B cell (primary cell): ENCODE results near the gene KSR2. TPM values are rescaled to one million over a fixed set of nuclear protein-coding genes. Genes with fewer than 3 reads are reported as not detected.

ENCODE experiments used
- ATAC-seq: fragments of 200-7000 bp; cut with Tn5 transposase; one replicate; pipeline ENCODE4 v1.10.0; 2021; ENCODE audit warnings: low read depth, mild to moderate bottlenecking, moderate number of reproducible peaks, moderate library complexity
- CTCF ChIA-PET: fragments of 350-600 bp; sonication (Branson Sonifier 250); formaldehyde crosslinking; loops from one replicate; lab custom pipeline; 2021; ENCODE audit warnings: antibody characterized with exemption, inconsistent platforms; lab: Charles Lee
- POLR2A ChIA-PET: fragments of 350-600 bp; sonication (Branson Sonifier 250); formaldehyde crosslinking; loops from one replicate; lab custom pipeline; 2021; ENCODE audit warnings: antibody characterized with exemption; lab: Charles Lee
- DNase-seq: peaks from one replicate; pipeline ENCODE4 v3.0.0; 2013
- H2AFZ ChIP-seq: 2 replicates; pipeline ENCODE4 v1.6.1; 2012; ENCODE audit warnings: mild to moderate bottlenecking, low read depth, low read length; ENCODE audit not compliant: insufficient read depth, poor library complexity, severe bottlenecking
- H3K27ac ChIP-seq, 2 donors: 1 replicate in 1 of 2; 2 replicates in 1 of 2; pipeline ENCODE4 v1.5.1; 2012 to 2013; ENCODE audit warnings: low read length in 2 of 2, mild to moderate bottlenecking in 2 of 2, moderate library complexity in 1 of 2
- H3K27me3 ChIP-seq, 4 experiments: fragments of 200-600 bp in 1 of 4; sonication (generic) in 1 of 4; replicated peaks in 1 of 4; 1 replicate in 2 of 4; 2 replicates in 2 of 4; pipeline versions ENCODE4 v1.6.1 to v1.7.0; 2013 to 2016; ENCODE audit warnings: low read length in 3 of 4, mild to moderate bottlenecking in 2 of 4, mixed read lengths in 1 of 4, moderate library complexity in 1 of 4; ENCODE audit not compliant: insufficient read depth in 4 of 4, control insufficient read depth in 3 of 4; ENCODE audit errors: control extremely low read depth in 1 of 4
- H3K36me3 ChIP-seq, 2 experiments: replicated peaks in 1 of 2; 1 replicate in 1 of 2; 2 replicates in 1 of 2; pipeline versions ENCODE4 v1.6.1 to v1.7.1; 2013; ENCODE audit warnings: low read length in 1 of 2; ENCODE audit not compliant: insufficient read depth in 2 of 2, control insufficient read depth in 1 of 2; ENCODE audit errors: control extremely low read depth in 1 of 2, extremely low read depth in 1 of 2
- H3K4me1 ChIP-seq, 2 donors: fragments of 200-600 bp in 1 of 2; sonication (generic) in 1 of 2; 1 replicate in 1 of 2; 2 replicates in 1 of 2; pipeline versions ENCODE4 v1.5.1 to v1.6.1; 2013 to 2017; ENCODE audit warnings: low read length in 2 of 2; ENCODE audit not compliant: control insufficient read depth in 2 of 2, insufficient read depth in 2 of 2
- H3K4me2 ChIP-seq: replicated peaks from 2 replicates; pipeline ENCODE3; 2012; ENCODE audit warnings: mild to moderate bottlenecking, low read depth, low read length; ENCODE audit not compliant: poor library complexity, severe bottlenecking
- H3K4me3 ChIP-seq, 5 experiments: fragments of 200-600 bp in 1 of 5; sonication (generic) in 1 of 5; 1 replicate in 3 of 5; 2 replicates in 2 of 5; pipeline versions ENCODE4 v1.5.1 to v1.7.0; 2011 to 2016; ENCODE audit warnings: low read length in 4 of 5, mild to moderate bottlenecking in 4 of 5, low read depth in 2 of 5, control low read depth in 1 of 5, moderate library complexity in 1 of 5; ENCODE audit not compliant: insufficient read depth in 1 of 5; ENCODE audit errors: control extremely low read depth in 1 of 5, extremely low read depth in 1 of 5
- H3K79me2 ChIP-seq: fragments of 200-600 bp; sonication (generic); one replicate; pipeline ENCODE4 v1.6.0; 2016; ENCODE audit warnings: low read length; ENCODE audit not compliant: control insufficient read depth, insufficient read depth
- H3K9ac ChIP-seq: fragments of 200-600 bp; sonication (generic); 2 replicates; pipeline ENCODE4 v1.6.1; 2017; ENCODE audit warnings: mild to moderate bottlenecking, low read length, moderate library complexity
- H3K9me3 ChIP-seq, 3 donors: one replicate each; pipeline versions ENCODE4 v1.6.1 to v1.7.1; 2013; ENCODE audit warnings: low read length in 2 of 3; ENCODE audit not compliant: control insufficient read depth in 2 of 3, insufficient read depth in 1 of 3; ENCODE audit errors: control extremely low read depth in 1 of 3
- H4K20me1 ChIP-seq: 2 replicates; pipeline ENCODE4 v1.6.0; 2012; ENCODE audit warnings: mild to moderate bottlenecking, low read length; ENCODE audit not compliant: insufficient read depth, control insufficient read depth, poor library complexity, severe bottlenecking
- H3K27ac Mint-ChIP-seq: one replicate; pipeline ENCODE4 v1.8.0; 2021; ENCODE audit warnings: mixed read lengths
- H3K27me3 Mint-ChIP-seq: one replicate; pipeline ENCODE4 v1.8.0; 2021; ENCODE audit warnings: mixed read lengths
- H3K4me1 Mint-ChIP-seq: one replicate; pipeline ENCODE4 v1.8.0; 2021; ENCODE audit warnings: mixed read lengths
- H3K4me3 Mint-ChIP-seq: one replicate; pipeline ENCODE4 v1.8.0; 2021; ENCODE audit warnings: mixed read lengths
- H3K9me3 Mint-ChIP-seq: one replicate; pipeline ENCODE4 v1.8.0; 2022; ENCODE audit warnings: mixed read lengths; ENCODE audit not compliant: insufficient read depth
- EZH2 ChIP-seq: IDR thresholded peaks from 2 replicates; pipeline ENCODE4 v1.6.1; 2012; ENCODE audit warnings: borderline replicate concordance, low read depth, mild to moderate bottlenecking, moderate library complexity, low read length; ENCODE audit not compliant: insufficient read depth, poor library complexity, severe bottlenecking
- WGBS: methylation state at CpG from one replicate; pipeline ENCODE4 v1.1.5; 2013; ENCODE audit warnings: missing lambda C conversion rate; ENCODE audit not compliant: insufficient coverage; 5-methylcytosine and 5-hydroxymethylcytosine counted together
- intact Hi-C: fragments of 100-400 bp; cut with micrococcal nuclease; formaldehyde crosslinking; loops from one replicate; pipeline ENCODE4 v1.10.0; 2022
- polyA plus RNA-seq: library from polyadenylated mRNA; depleted of rRNA; stranded (reverse); fragments of >200 nt; gene quantifications from 2 replicates; pipeline ENCODE4 v1.2.3, GENCODE V29; 2012
- total RNA-seq, 2 donors: library from RNA; stranded (reverse); fragments of 120-200 nt in 1 of 2; gene quantifications; 1 replicate in 1 of 2; 2 replicates in 1 of 2; pipeline versions ENCODE4 v1.2.3 to v1.2.4, GENCODE V29; 2013 to 2022
- TF ChIP-seq, protein P1 (sequence below): fragments of 200-600 bp; IDR thresholded peaks from one replicate; pipeline ENCODE4 v1.8.0; 2022; ENCODE audit warnings: antibody characterized with exemption, mild to moderate bottlenecking

Gene KSR2
- total and polyA plus RNA-seq, 2 donors (not counting 1 experiment from before 2014, with no cell fraction given) = not detected

DNA sequence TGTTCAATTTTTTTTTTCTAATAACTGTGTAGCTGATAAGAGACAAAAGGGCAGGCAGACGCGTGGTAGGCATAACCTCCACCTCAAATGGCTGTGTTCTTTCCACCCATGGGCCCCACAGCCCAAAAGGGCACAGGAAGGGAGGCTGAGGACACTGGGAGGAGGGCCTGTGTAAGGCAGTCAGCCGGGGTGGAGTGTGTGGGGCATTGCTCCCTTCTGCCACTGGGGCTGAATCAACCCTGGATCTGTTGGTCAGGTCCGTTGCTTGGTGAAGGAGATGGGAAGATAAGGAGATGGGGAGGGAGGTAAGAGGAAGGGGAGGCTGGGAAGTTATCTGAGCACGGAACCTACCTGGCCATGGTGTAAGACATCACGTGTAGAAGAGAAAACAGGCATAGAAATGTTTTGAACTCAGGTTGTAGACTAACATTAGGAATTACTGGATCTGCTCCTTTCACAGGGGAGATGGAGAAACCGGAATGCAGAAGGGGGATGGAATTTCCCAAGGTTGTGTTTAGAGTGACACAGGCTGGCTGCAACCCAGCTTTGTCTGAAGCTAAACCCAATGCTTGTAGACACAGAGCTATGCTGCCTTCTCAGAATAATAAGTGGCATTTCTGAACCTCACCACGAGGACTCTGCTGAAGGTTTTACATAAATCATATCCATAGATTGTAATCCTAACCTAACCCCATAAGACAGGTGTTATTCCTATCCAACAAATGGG lies 468.9 kb downstream of the KSR2 start:
- no peak overlapping the region for H3K4me2 ChIP-seq
- Mint-ChIP-seq H3K9me3 (no peaks in the 10 kb centered on the region), H3K27me3 (peaks cover 7% of the 10 kb centered on the region), H3K4me1 (no peaks in the 10 kb centered on the region), H3K4me3 (no peak overlapping the region), H3K27ac (no peak overlapping the region)
- H3K79me2 ChIP-seq = no peaks in the 10 kb centered on the region
- H3K9ac ChIP-seq = no peak overlapping the region
- no peak overlapping the region for H3K27ac ChIP-seq
- H3K36me3 ChIP-seq = no peaks in the 10 kb centered on the region
- CTCF ChIA-PET = no interaction called here
- TF ChIP-seq, protein P1, sequence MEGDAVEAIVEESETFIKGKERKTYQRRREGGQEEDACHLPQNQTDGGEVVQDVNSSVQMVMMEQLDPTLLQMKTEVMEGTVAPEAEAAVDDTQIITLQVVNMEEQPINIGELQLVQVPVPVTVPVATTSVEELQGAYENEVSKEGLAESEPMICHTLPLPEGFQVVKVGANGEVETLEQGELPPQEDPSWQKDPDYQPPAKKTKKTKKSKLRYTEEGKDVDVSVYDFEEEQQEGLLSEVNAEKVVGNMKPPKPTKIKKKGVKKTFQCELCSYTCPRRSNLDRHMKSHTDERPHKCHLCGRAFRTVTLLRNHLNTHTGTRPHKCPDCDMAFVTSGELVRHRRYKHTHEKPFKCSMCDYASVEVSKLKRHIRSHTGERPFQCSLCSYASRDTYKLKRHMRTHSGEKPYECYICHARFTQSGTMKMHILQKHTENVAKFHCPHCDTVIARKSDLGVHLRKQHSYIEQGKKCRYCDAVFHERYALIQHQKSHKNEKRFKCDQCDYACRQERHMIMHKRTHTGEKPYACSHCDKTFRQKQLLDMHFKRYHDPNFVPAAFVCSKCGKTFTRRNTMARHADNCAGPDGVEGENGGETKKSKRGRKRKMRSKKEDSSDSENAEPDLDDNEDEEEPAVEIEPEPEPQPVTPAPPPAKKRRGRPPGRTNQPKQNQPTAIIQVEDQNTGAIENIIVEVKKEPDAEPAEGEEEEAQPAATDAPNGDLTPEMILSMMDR = no peak
- TF ChIP-seq EZH2 = no peak
- no peaks in the 10 kb centered on the region for H3K9me3 ChIP-seq
- H3K4me1 ChIP-seq = no peaks in the 10 kb centered on the region
- no peak overlapping the region for H3K4me3 ChIP-seq
- POLR2A ChIA-PET = no interaction called here
- H4K20me1 ChIP-seq = no peaks in the 10 kb centered on the region
- intact Hi-C loops = no loop called here
- no peaks in the 10 kb centered on the region for H3K27me3 ChIP-seq
- WGBS = 76% methylated on average over 7 of the region's 8 CpGs
- no peak overlapping the region for H2AFZ ChIP-seq
- DNase-seq (no peak), ATAC-seq (no peak)

DNA sequence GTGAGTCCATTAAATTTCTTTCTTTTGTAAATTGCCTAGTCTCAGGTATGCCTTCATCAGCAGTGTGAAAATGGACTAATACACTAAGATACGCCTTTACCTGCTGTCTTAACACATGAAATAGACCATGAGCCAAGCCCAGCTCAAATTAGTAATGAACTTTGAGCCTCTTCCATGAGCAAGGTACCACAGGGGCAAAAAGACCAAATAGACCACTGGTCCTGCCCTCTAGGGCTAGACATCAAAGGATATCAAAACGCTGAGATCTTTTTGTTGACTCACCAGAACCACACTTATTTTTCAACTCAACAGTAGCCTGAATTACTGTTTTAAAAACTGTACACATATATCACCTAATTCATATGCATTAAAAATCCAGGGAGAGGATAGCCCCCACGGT lies 469.9 kb downstream of the KSR2 start:
- ATAC-seq (no peak), DNase-seq (no peak)
- no peak overlapping the region for H3K4me3 ChIP-seq
- H3K79me2 ChIP-seq = no peaks in the 10 kb centered on the region
- no peaks in the 10 kb centered on the region for H3K36me3 ChIP-seq
- no peak overlapping the region for H3K9ac ChIP-seq
- Mint-ChIP-seq H3K4me1 (no peaks in the 10 kb centered on the region), H3K27ac (no peak overlapping the region), H3K4me3 (no peak overlapping the region), H3K9me3 (no peaks in the 10 kb centered on the region), H3K27me3 (peaks cover 7% of the 10 kb centered on the region)
- no peak overlapping the region for H3K27ac ChIP-seq
- WGBS = 83% methylated on average over 2 of the region's 3 CpGs
- ChIA-PET CTCF (no interaction called here), POLR2A (no interaction called here)
- H2AFZ ChIP-seq = no peak overlapping the region
- no peaks in the 10 kb centered on the region for H3K27me3 ChIP-seq
- no peaks in the 10 kb centered on the region for H4K20me1 ChIP-seq
- no peak overlapping the region for H3K4me2 ChIP-seq
- no peaks in the 10 kb centered on the region for H3K9me3 ChIP-seq
- no peak for TF ChIP-seq EZH2
- TF ChIP-seq, protein P1 = no peak
- no peaks in the 10 kb centered on the region for H3K4me1 ChIP-seq
- intact Hi-C loops = no loop called here
